DOHH2 (cell line): ENCODE data around the gene CASP8.

Experiments
- H3F3A ChIP-seq: fragments of 200-600 bp; sonication (generic), shearing (Covaris generic); 2 replicates; pipeline ENCODE4 v1.6.0; 2016; ENCODE audit warnings: antibody characterized with exemption, mild to moderate bottlenecking; ENCODE audit not compliant: control insufficient read depth, insufficient read depth
- H3K27ac ChIP-seq: fragments of 200-600 bp; sonication (generic); 2 replicates; pipeline ENCODE4 v1.5.1; 2014; ENCODE audit warnings: low read depth, mild to moderate bottlenecking, low read length, moderate library complexity
- H3K27me3 ChIP-seq: fragments of 200-600 bp; sonication (generic); 2 replicates; pipeline ENCODE4 v1.6.1; 2014; ENCODE audit warnings: mild to moderate bottlenecking, low read length, mixed read lengths; ENCODE audit not compliant: control insufficient read depth
- H3K36me3 ChIP-seq: fragments of 200-600 bp; sonication (generic); 2 replicates; pipeline ENCODE4 v1.6.1; 2014; ENCODE audit warnings: mild to moderate bottlenecking, low read length, moderate library complexity, mixed read lengths; ENCODE audit not compliant: control insufficient read depth
- H3K4me1 ChIP-seq: fragments of 200-600 bp; sonication (generic); 2 replicates; pipeline ENCODE4 v1.6.1; 2014; ENCODE audit warnings: mild to moderate bottlenecking, low read length, mixed read lengths; ENCODE audit not compliant: control insufficient read depth
- H3K4me2 ChIP-seq: fragments of 200-600 bp; sonication (generic); 2 replicates; pipeline ENCODE4 v1.6.0; 2014; ENCODE audit warnings: mild to moderate bottlenecking, low read length, moderate library complexity
- H3K4me3 ChIP-seq: fragments of 200-600 bp; sonication (generic); 2 replicates; pipeline ENCODE4 v1.5.1; 2014; ENCODE audit warnings: mild to moderate bottlenecking, low read length, mixed read lengths
- H3K79me2 ChIP-seq: fragments of 200-600 bp; sonication (generic); 2 replicates; pipeline ENCODE4 v1.6.1; 2014; ENCODE audit warnings: mild to moderate bottlenecking, low read length, mixed read lengths; ENCODE audit not compliant: control insufficient read depth
- H3K9me2 ChIP-seq: fragments of 200-600 bp; sonication (generic); replicated peaks from 2 replicates; pipeline ENCODE4 v1.6.1; 2014; ENCODE audit warnings: mild to moderate bottlenecking, low read length, mixed read lengths; ENCODE audit not compliant: control insufficient read depth
- H3K9me3 ChIP-seq: fragments of 200-600 bp; sonication (generic); 2 replicates; pipeline ENCODE4 v1.6.1; 2014; ENCODE audit warnings: antibody characterized with exemption, low read length, mixed read lengths; ENCODE audit not compliant: control insufficient read depth, insufficient read depth
- H4K20me1 ChIP-seq: fragments of 200-600 bp; sonication (generic); 2 replicates; pipeline ENCODE4 v1.6.0; 2014; ENCODE audit warnings: low read depth, mild to moderate bottlenecking, antibody characterized with exemption, low read length, moderate library complexity; ENCODE audit not compliant: control insufficient read depth, insufficient read depth
- CTCF ChIP-seq: fragments of 200-600 bp; sonication (generic); IDR thresholded peaks from one replicate; pipeline ENCODE4 v1.5.1; 2014; ENCODE audit warnings: antibody characterized with exemption, mild to moderate bottlenecking, low read depth, low read length; ENCODE audit not compliant: poor library complexity, severe bottlenecking
- EZH2phosphoT487 ChIP-seq: fragments of 200-600 bp; sonication (generic); IDR thresholded peaks from 2 replicates; pipeline ENCODE4 v1.6.1; 2017; ENCODE audit warnings: borderline replicate concordance, mild to moderate bottlenecking, antibody characterized with exemption, low read length, moderate library complexity, mixed read lengths

CASP8 gene

GRCh38 chr2:201246280-201246679 is 14.1 kb upstream of the CASP8 start:
- Histone ChIP-seq H3K9me2 (no peaks in the 10 kb centered on the region), H3K27ac (no peak overlapping the region), H3F3A (no peaks in the 10 kb centered on the region), H3K4me3 (no peak overlapping the region), H3K9me3 (no peaks in the 10 kb centered on the region), H3K27me3 (no peaks in the 10 kb centered on the region), H3K79me2 (no peaks in the 10 kb centered on the region), H4K20me1 (no peaks in the 10 kb centered on the region), H3K36me3 (no peaks in the 10 kb centered on the region), H3K4me1 (no peaks in the 10 kb centered on the region), H3K4me2 (no peak overlapping the region)
- no peak for TF ChIP-seq CTCF
- TF ChIP-seq EZH2phosphoT487 = no peak

GRCh38 chr2:201248288-201248844 is 12.0 kb upstream of the CASP8 start:
- Histone ChIP-seq H3F3A (no peaks in the 10 kb centered on the region), H3K27me3 (no peaks in the 10 kb centered on the region), H3K4me3 (no peak overlapping the region), H3K9me2 (no peaks in the 10 kb centered on the region), H4K20me1 (no peaks in the 10 kb centered on the region), H3K79me2 (no peaks in the 10 kb centered on the region), H3K27ac (no peak overlapping the region), H3K4me2 (no peak overlapping the region), H3K36me3 (no peaks in the 10 kb centered on the region), H3K4me1 (peaks cover 10% of the 10 kb centered on the region), H3K9me3 (no peaks in the 10 kb centered on the region)
- TF ChIP-seq EZH2phosphoT487 (no peak), CTCF (no peak)

- Histone ChIP-seq H3K79me2 (no peaks in the 10 kb centered on the region), H4K20me1 (no peaks in the 10 kb centered on the region), H3K4me3 (no peak overlapping the region), H3K27ac (no peak overlapping the region), H3K4me1 (peaks cover 11% of the 10 kb centered on the region), H3K36me3 (no peaks in the 10 kb centered on the region), H3K27me3 (no peaks in the 10 kb centered on the region), H3K9me3 (no peaks in the 10 kb centered on the region), H3F3A (no peaks in the 10 kb centered on the region), H3K4me2 (no peak overlapping the region), H3K9me2 (no peaks in the 10 kb centered on the region)
- TF ChIP-seq EZH2phosphoT487 = no peak
- TF ChIP-seq CTCF = no peak
These were observed 10.4 kb upstream of the CASP8 start for GRCh38 chr2:201249889-201250288.

- H3K4me2 ChIP-seq = no peak overlapping the region
- no peaks in the 10 kb centered on the region for H3K9me3 ChIP-seq
- 0 out of 2 replicates have a peak, but pooled peaks cover 2% of the 10 kb centered on the region for H3F3A ChIP-seq
- no peaks in the 10 kb centered on the region for H3K27me3 ChIP-seq
- no peaks in the 10 kb centered on the region for H4K20me1 ChIP-seq
- no peak overlapping the region for H3K27ac ChIP-seq
- H3K79me2 ChIP-seq = no peaks in the 10 kb centered on the region
- H3K9me2 ChIP-seq = no peaks in the 10 kb centered on the region
- no peak overlapping the region for H3K4me3 ChIP-seq
- TF ChIP-seq CTCF (no peak), EZH2phosphoT487 (no peak)
- H3K4me1 ChIP-seq = peaks cover 11% of the 10 kb centered on the region
- no peaks in the 10 kb centered on the region for H3K36me3 ChIP-seq
These were observed 9.6 kb upstream of the CASP8 start for GRCh38 chr2:201250741-201251140.
